Measurements from ENCODE around the gene BAG5.

- no peak for TF ChIP-seq POLR2A (IDR thresholded peaks at IDR 0.05)
- no peak for TF ChIP-seq CTCF (IDR thresholded peaks at IDR 0.05)
These were observed 42.6 kb downstream of the BAG5 start for GRCh38 chr14:103519837-103520212.

Data from uterus (tissue), 2 donors.